Skeletal muscle tissue (tissue), 4 donors: ENCODE results near the gene KLK1. TPM values are rescaled to one million over a fixed set of nuclear protein-coding genes. Genes with fewer than 3 reads are reported as not detected.

Source experiments
- H3K27ac ChIP-seq: one replicate; pipeline ENCODE4 v1.7.0; 2013; ENCODE audit warnings: mild to moderate bottlenecking, low read depth, low read length, inconsistent platforms
- H3K27me3 ChIP-seq, 3 donors: one replicate each; pipeline ENCODE4 v1.7.0; 2013; ENCODE audit warnings: low read length in 3 of 3; ENCODE audit not compliant: control insufficient read depth in 3 of 3, insufficient read depth in 3 of 3
- H3K36me3 ChIP-seq, 3 donors: one replicate each; pipeline ENCODE4 v1.7.0; 2013; ENCODE audit warnings: low read length in 3 of 3; ENCODE audit not compliant: control insufficient read depth in 3 of 3, insufficient read depth in 3 of 3
- H3K4me1 ChIP-seq, 3 donors: one replicate each; pipeline ENCODE4 v1.7.0; 2013; ENCODE audit warnings: low read length in 3 of 3, mild to moderate bottlenecking in 3 of 3; ENCODE audit not compliant: control insufficient read depth in 3 of 3, insufficient read depth in 3 of 3
- H3K4me3 ChIP-seq, 3 donors: one replicate each; pipeline ENCODE4 v1.7.0; 2013; ENCODE audit warnings: low read length in 3 of 3
- H3K9ac ChIP-seq, 3 donors: one replicate each; pipeline ENCODE4 v1.7.0; 2013; ENCODE audit warnings: low read length in 3 of 3, mild to moderate bottlenecking in 3 of 3, moderate library complexity in 2 of 3, low read depth in 1 of 3
- H3K9me3 ChIP-seq, 3 donors: one replicate each; pipeline ENCODE4 v1.7.0; 2013; ENCODE audit warnings: low read length in 3 of 3; ENCODE audit not compliant: control insufficient read depth in 3 of 3
- total RNA-seq: library from RNA; depleted of rRNA; stranded (reverse); fragments of >200 nt; gene quantifications from one replicate; pipeline ENCODE4 v1.2.3, GENCODE V29; 2014
- donor health status: Osteomylitis.

KLK1 gene
- total RNA-seq = not detected

DNA sequence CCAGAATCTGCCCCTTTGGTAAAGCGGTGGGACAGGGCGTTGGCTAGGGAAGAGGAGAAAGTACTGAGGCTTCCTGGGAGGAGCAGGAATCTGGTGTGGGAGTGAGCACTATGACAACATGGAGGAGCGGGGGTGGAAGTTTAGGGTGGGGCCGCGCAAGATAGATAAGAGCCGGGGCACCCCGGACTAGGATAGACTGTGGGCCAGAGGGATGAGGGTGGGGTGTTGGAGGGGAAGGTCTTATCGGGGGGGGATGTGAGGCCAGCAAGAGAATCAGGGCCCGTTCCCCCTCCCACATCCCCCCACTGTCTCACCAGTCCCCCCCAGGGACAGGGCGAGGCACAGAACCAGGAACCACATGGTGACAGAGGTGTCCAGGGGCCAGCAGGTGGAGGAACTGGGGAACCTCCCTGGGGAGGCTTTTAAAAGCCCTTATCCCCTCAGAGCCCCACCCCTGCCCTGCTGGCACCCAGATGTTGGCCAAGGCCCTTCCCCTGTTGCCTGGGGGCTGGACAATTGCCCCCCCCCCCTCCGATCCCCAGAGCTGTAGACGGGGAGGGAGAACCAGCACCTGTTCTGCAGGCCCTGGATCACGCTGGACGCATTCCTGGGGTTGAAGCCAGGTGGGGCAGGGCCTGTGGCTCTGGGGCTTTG, at the start of gene KLK1:
KLK1 (minus strand) TSS at position 399 of the 654 bp plus-strand sequence; CDS start at position 360, 39 bp downstream.
- Histone ChIP-seq H3K27ac (no peak within 1 kb of the TSS), H3K9me3 (no peaks in the 10 kb centered on the region), H3K4me1 (no peaks in the 10 kb centered on the region), H3K27me3 (peaks cover 47 to 63% (median 49%) of the 10 kb centered on the region in 3 donors), H3K36me3 (no peaks in the 10 kb centered on the region), H3K4me3 (no peak within 1 kb of the TSS), H3K9ac (no peak within 1 kb of the TSS)

DNA sequence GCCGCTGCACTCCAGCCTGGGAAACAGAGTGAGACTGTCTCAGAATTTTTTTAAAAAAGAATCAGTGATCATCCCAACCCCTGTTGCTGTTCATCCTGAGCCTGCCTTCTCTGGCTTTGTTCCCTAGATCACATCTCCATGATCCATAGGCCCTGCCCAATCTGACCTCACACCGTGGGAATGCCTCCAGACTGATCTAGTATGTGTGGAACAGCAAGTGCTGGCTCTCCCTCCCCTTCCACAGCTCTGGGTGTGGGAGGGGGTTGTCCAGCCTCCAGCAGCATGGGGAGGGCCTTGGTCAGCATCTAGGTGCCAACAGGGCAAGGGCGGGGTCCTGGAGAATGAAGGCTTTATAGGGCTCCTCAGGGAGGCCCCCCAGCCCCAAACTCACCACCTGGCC, 49.5 kb upstream of the KLK1 start, which contains the start of gene KLK2:
KLK2 (plus strand) TSS at position 384 of the 400 bp plus-strand sequence. CDS start 35 bp downstream, outside the sequence.
- H3K27me3 ChIP-seq = peaks cover 12 to 44% (median 30%) of the 10 kb centered on the region in 3 donors
- no peaks in the 10 kb centered on the region for H3K4me1 ChIP-seq
- no peak within 1 kb of the TSS for H3K4me3 ChIP-seq
- H3K36me3 ChIP-seq = no peaks in the 10 kb centered on the region
- H3K9me3 ChIP-seq = peaks cover 0 to 3% (median 0%) of the 10 kb centered on the region in 3 donors
- H3K27ac ChIP-seq = no peak within 1 kb of the TSS
- no peak within 1 kb of the TSS for H3K9ac ChIP-seq

DNA sequence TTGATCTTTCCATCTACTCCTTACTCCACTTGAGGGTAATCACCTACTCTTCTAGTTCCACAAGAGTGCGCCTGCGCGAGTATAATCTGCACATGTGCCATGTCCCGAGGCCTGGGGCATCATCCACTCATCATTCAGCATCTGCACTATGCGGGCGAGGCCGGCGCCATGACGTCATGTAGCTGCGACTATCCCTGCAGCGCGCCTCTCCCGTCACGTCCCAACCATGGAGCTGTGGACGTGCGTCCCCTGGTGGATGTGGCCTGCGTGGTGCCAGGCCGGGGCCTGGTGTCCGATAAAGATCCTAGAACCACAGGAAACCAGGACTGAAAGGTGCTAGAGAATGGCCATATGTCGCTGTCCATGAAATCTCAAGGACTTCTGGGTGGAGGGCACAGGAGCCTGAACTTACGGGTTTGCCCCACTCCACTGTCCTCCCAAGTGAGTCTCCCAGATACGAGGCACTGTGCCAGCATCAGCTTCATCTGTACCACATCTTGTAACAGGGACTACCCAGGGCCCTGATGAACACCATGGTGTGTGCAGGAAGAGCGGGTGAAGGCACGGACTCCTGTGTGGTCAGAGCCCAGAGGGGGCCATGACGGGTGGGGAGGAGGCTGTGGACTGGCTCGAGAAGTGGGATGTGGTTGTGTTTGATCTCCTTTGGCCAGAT, 47.0 kb upstream of the KLK1 start:
- Histone ChIP-seq H3K4me3 (no peak overlapping the region), H3K9me3 (peaks cover 0 to 3% (median 0%) of the 10 kb centered on the region in 3 donors), H3K4me1 (no peaks in the 10 kb centered on the region), H3K27ac (no peak overlapping the region), H3K27me3 (peaks cover 11 to 34% (median 22%) of the 10 kb centered on the region in 3 donors), H3K9ac (no peak overlapping the region), H3K36me3 (no peaks in the 10 kb centered on the region)

DNA sequence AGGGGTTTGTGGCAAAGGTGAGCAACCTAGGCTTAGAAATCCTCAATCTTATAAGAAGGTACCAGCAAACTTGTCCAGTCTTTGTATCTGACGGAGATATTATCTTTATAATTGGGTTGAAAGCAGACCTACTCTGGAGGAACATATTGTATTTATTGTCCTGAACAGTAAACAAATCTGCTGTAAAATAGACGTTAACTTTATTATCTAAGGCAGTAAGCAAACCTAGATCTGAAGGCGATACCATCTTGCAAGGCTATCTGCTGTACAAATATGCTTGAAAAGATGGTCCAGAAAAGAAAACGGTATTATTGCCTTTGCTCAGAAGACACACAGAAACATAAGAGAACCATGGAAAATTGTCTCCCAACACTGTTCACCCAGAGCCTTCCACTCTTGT, 45.9 kb upstream of the KLK1 start:
- H3K27ac ChIP-seq = no peak overlapping the region
- no peaks in the 10 kb centered on the region for H3K4me1 ChIP-seq
- no peaks in the 10 kb centered on the region for H3K36me3 ChIP-seq
- H3K9me3 ChIP-seq = peaks cover 0 to 3% (median 0%) of the 10 kb centered on the region in 3 donors
- no peak overlapping the region for H3K4me3 ChIP-seq
- peaks cover 5 to 25% (median 14%) of the 10 kb centered on the region in 3 donors for H3K27me3 ChIP-seq
- H3K9ac ChIP-seq = no peak overlapping the region

DNA sequence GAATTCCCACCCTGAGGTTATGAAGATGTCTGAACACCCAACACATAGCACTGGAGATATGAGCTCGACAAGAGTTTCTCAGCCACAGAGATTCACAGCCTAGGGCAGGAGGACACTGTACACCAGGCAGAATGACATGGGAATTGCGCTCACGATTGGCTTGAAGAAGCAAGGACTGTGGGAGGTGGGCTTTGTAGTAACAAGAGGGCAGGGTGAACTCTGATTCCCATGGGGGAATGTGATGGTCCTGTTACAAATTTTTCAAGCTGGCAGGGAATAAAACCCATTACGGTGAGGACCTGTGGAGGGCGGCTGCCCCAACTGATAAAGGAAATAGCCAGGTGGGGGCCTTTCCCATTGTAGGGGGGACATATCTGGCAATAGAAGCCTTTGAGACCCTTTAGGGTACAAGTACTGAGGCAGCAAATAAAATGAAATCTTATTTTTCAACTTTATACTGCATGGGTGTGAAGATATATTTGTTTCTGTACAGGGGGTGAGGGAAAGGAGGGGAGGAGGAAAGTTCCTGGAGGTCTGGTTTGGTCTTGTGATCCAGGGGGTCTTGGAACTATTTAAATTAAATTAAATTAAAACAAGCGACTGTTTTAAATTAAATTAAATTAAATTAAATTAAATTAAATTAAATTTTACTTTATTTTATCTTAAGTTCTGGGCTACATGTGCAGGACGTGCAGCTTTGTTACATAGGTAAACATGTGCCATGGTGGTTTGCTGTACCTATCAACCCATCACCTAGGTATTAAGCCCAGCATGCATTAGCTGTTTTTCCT, 38.1 kb upstream of the KLK1 start:
- H3K9me3 ChIP-seq = peaks cover 0 to 6% (median 0%) of the 10 kb centered on the region in 3 donors
- no peak overlapping the region for H3K27ac ChIP-seq
- H3K36me3 ChIP-seq = no peaks in the 10 kb centered on the region
- H3K4me3 ChIP-seq = no peak overlapping the region
- no peaks in the 10 kb centered on the region for H3K4me1 ChIP-seq
- no peak overlapping the region for H3K9ac ChIP-seq
- H3K27me3 ChIP-seq = peaks cover 11 to 27% (median 16%) of the 10 kb centered on the region in 3 donors

DNA sequence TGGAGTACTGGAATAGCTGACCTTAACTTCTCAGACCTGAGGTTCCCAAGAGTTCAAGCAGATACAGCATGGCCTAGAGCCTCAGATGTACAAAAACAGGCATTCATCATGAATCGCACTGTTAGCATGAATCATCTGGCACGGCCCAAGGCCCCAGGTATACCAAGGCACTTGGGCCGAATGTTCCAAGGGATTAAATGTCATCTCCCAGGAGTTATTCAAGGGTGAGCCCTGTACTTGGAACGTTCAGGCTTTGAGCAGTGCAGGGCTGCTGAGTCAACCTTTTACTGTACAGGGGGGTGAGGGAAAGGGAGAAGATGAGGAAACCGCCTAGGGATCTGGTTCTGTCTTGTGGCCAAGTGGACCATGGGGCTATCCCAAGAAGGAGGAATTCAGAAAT, 37.4 kb upstream of the KLK1 start:
- no peaks in the 10 kb centered on the region for H3K4me1 ChIP-seq
- H3K4me3 ChIP-seq = no peak overlapping the region
- no peaks in the 10 kb centered on the region for H3K36me3 ChIP-seq
- peaks cover 11 to 27% (median 16%) of the 10 kb centered on the region in 3 donors for H3K27me3 ChIP-seq
- H3K9me3 ChIP-seq = peaks cover 0 to 6% (median 0%) of the 10 kb centered on the region in 3 donors
- no peak overlapping the region for H3K27ac ChIP-seq
- no peak overlapping the region for H3K9ac ChIP-seq

DNA sequence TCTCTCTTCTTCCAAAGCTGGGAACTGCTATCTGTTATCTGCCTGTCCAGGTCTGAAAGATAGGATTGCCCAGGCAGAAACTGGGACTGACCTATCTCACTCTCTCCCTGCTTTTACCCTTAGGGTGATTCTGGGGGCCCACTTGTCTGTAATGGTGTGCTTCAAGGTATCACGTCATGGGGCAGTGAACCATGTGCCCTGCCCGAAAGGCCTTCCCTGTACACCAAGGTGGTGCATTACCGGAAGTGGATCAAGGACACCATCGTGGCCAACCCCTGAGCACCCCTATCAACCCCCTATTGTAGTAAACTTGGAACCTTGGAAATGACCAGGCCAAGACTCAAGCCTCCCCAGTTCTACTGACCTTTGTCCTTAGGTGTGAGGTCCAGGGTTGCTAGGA, 36.3 kb upstream of the KLK1 start:
- Histone ChIP-seq H3K4me1 (no peaks in the 10 kb centered on the region), H3K9ac (no peak overlapping the region), H3K36me3 (no peaks in the 10 kb centered on the region), H3K4me3 (no peak overlapping the region), H3K9me3 (peaks cover 0 to 6% (median 0%) of the 10 kb centered on the region in 3 donors), H3K27me3 (peaks cover 11 to 27% (median 27%) of the 10 kb centered on the region in 3 donors), H3K27ac (no peak overlapping the region)

DNA sequence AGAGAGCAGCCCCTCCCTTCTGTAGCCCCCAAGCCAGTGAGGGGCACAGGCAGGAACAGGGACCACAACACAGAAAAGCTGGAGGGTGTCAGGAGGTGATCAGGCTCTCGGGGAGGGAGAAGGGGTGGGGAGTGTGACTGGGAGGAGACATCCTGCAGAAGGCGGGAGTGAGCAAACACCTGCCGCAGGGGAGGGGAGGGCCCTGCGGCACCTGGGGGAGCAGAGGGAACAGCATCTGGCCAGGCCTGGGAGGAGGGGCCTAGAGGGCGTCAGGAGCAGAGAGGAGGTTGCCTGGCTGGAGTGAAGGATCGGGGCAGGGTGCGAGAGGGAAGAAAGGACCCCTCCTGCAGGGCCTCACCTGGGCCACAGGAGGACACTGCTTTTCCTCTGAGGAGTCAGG, 35.3 kb upstream of the KLK1 start:
- H3K9me3 ChIP-seq = peaks cover 0 to 6% (median 0%) of the 10 kb centered on the region in 3 donors
- no peaks in the 10 kb centered on the region for H3K36me3 ChIP-seq
- no peak overlapping the region for H3K9ac ChIP-seq
- H3K4me1 ChIP-seq = no peaks in the 10 kb centered on the region
- no peak overlapping the region for H3K4me3 ChIP-seq
- peaks cover 11 to 32% (median 29%) of the 10 kb centered on the region in 3 donors for H3K27me3 ChIP-seq
- H3K27ac ChIP-seq = no peak overlapping the region

DNA sequence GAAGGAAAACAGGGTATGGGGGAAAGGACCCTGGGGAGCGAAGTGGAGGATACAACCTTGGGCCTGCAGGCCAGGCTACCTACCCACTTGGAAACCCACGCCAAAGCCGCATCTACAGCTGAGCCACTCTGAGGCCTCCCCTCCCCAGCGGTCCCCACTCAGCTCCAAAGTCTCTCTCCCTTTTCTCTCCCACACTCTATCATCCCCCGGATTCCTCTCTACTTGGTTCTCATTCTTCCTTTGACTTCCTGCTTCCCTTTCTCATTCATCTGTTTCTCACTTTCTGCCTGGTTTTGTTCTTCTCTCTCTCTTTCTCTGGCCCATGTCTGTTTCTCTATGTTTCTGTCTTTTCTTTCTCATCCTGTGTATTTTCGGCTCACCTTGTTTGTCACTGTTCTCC, 33.8 kb upstream of the KLK1 start:
- Histone ChIP-seq H3K27me3 (peaks cover 11 to 32% (median 29%) of the 10 kb centered on the region in 3 donors), H3K9ac (no peak overlapping the region), H3K9me3 (peaks cover 0 to 6% (median 0%) of the 10 kb centered on the region in 3 donors), H3K27ac (no peak overlapping the region), H3K4me1 (no peaks in the 10 kb centered on the region), H3K36me3 (no peaks in the 10 kb centered on the region), H3K4me3 (no peak overlapping the region)
